GM12891 (cell line): ENCODE measurements around the gene NOCT.

Experiments
- PAX5 ChIP-seq: IDR thresholded peaks from 2 replicates; pipeline ENCODE4 v1.6.1; 2011; ENCODE audit warnings: low read length, moderate library complexity, mild to moderate bottlenecking; ENCODE audit not compliant: insufficient read depth, severe bottlenecking
- POLR2A ChIP-seq: IDR thresholded peaks from 2 replicates; pipeline ENCODE4 v1.6.1; 2011; ENCODE audit warnings: low read depth, low read length, control low read depth
- POLR2AphosphoS5 ChIP-seq: IDR thresholded peaks from 2 replicates; pipeline ENCODE4 v1.6.1; 2011; ENCODE audit warnings: low read depth, low read length, control low read depth
- POU2F2 ChIP-seq: IDR thresholded peaks from 2 replicates; pipeline ENCODE4 v1.6.1; 2011; ENCODE audit warnings: low read depth, mild to moderate bottlenecking, control low read depth, low read length, moderate library complexity
- TAF1 ChIP-seq: IDR thresholded peaks from 2 replicates; pipeline ENCODE4 v1.6.1; 2011; ENCODE audit warnings: low read depth, low read length, control low read depth

- TF ChIP-seq POLR2A (no peak), TAF1 (no peak), POLR2AphosphoS5 (no peak), PAX5 (no peak), POU2F2 (no peak)
Observed at GRCh38 chr4:139038874-139039443, 23.4 kb downstream of the NOCT start.
